Cardiac fibroblast (primary cell): ENCODE data around the gene LRRN2.
"Not testable (repeated sequence)": the region's sequence is repeated elsewhere in the genome, so short reads cannot be mapped to it uniquely, and the experiment has no call there.

ENCODE experiments used
- DNase-seq, 2 donors: peaks; one replicate each; pipeline versions ENCODE4 v3.0.0 to v3.0.0-alpha.2; 2010; ENCODE audit warnings: low read depth in 2 of 2
- H3K4me3 ChIP-seq, 2 donors: replicated peaks in 1 of 2; 1 replicate in 1 of 2; 2 replicates in 1 of 2; pipeline ENCODE4 v1.5.1; 2011; ENCODE audit warnings: low read depth in 2 of 2, low read length in 2 of 2, mild to moderate bottlenecking in 2 of 2, moderate library complexity in 1 of 2
- TF ChIP-seq, protein P1 (sequence below): IDR thresholded peaks from one replicate; pipeline ENCODE4 v1.5.1; 2011; ENCODE audit warnings: low read depth, mild to moderate bottlenecking, low read length, inconsistent platforms

Gene LRRN2

GRCh38 chr1:204640578-204640977, 45.0 kb downstream of the LRRN2 start:
- no peak for DNase-seq
- H3K4me3 ChIP-seq = no peak overlapping the region
- TF ChIP-seq, protein P1, sequence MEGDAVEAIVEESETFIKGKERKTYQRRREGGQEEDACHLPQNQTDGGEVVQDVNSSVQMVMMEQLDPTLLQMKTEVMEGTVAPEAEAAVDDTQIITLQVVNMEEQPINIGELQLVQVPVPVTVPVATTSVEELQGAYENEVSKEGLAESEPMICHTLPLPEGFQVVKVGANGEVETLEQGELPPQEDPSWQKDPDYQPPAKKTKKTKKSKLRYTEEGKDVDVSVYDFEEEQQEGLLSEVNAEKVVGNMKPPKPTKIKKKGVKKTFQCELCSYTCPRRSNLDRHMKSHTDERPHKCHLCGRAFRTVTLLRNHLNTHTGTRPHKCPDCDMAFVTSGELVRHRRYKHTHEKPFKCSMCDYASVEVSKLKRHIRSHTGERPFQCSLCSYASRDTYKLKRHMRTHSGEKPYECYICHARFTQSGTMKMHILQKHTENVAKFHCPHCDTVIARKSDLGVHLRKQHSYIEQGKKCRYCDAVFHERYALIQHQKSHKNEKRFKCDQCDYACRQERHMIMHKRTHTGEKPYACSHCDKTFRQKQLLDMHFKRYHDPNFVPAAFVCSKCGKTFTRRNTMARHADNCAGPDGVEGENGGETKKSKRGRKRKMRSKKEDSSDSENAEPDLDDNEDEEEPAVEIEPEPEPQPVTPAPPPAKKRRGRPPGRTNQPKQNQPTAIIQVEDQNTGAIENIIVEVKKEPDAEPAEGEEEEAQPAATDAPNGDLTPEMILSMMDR = no peak

GRCh38 chr1:204634260-204634910, 51.2 kb downstream of the LRRN2 start:
- TF ChIP-seq, protein P1 = no peak
- no peak for DNase-seq
- H3K4me3 ChIP-seq = no peak overlapping the region

DNA sequence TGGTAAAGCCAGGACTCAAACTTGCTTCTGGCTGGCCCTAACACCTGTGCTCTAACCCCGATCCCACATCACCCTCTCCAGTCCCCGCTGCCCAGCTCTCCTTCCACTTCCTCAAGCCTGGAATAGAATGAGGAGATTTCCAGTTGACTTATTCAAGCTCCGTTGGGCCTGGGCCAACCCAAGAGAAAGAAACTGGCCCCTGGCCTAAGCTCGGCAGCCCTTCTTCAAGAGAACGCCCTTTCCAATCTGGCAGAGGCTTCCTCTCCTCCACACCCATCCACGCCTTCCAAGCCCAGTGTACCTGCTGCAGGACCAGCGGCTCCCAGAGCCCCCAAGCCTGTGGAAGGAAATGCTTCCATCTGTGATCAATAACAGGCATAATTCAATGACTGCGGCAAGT, 51.9 kb downstream of the LRRN2 start:
- no peak overlapping the region for H3K4me3 ChIP-seq
- TF ChIP-seq, protein P1 = no peak
- DNase-seq = no peak

- no peak overlapping the region for H3K4me3 ChIP-seq
- TF ChIP-seq, protein P1 = no peak
- DNase-seq = no peak
Measured at GRCh38 chr1:204630132-204630905, 55.2 kb downstream of the LRRN2 start.

- H3K4me3 ChIP-seq, DNase-seq: not testable (repeated sequence)
Measured at GRCh38 chr1:204629459-204629858, 56.1 kb downstream of the LRRN2 start.

GRCh38 chr1:204628868-204629267, 56.7 kb downstream of the LRRN2 start:
- TF ChIP-seq, protein P1 = no peak
- H3K4me3 ChIP-seq = no peak overlapping the region
- DNase-seq = no peak

DNA sequence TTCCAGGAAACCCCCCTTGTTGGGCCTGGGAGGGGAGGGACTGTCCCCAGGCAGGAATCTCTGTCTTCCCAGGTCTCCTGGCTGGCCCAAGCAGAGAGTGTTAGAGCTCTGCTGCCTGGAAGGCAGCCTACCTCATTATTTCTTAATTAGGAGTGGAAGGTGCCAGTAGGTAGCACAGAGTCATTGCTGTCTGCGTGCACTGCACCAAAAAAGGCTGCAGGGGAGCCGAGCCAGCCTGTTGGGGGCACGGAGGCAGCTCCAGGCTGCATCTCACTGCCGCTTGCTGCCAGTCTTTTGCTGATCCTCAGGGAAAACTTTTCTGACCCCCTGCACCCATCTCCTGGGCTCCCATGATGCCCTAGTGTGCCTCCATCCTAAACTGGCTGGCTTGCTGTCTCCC, 58.1 kb downstream of the LRRN2 start:
- H3K4me3 ChIP-seq = no peak overlapping the region
- no peak for DNase-seq
- TF ChIP-seq, protein P1 = no peak
